Measurements from ENCODE around the gene KCNIP3.

KCNIP3 gene

DNA sequence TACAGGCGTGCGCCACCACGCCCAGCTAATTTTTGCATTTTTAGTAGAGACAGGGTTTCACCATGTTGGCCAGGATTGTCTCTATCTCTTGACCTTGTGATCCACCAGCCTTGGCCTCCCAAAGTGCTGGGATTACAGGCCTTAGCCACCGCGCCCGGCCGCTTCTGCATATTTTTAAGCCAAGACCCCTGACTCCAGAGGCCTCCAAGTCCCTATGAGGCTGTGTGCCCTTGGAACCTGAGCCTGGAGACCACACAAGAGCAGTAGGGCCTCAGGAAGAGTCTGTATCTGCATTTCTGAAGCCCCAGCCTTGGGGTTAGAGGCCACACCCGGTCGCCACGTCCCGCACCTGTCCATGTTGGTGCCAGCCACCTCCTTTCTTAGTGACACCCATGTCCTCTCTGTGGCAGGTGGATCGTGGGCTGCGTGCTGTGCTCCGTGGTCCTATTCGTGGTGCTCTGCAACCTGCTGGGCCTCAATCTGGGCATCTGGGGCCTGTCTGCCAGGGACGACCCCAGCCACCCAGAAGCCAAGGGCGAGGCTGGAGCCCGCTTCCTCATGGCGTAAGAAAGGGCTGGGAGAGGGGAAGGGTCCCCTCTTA, 17.6 kb upstream of the KCNIP3 start:
- TF ChIP-seq, protein P1, sequence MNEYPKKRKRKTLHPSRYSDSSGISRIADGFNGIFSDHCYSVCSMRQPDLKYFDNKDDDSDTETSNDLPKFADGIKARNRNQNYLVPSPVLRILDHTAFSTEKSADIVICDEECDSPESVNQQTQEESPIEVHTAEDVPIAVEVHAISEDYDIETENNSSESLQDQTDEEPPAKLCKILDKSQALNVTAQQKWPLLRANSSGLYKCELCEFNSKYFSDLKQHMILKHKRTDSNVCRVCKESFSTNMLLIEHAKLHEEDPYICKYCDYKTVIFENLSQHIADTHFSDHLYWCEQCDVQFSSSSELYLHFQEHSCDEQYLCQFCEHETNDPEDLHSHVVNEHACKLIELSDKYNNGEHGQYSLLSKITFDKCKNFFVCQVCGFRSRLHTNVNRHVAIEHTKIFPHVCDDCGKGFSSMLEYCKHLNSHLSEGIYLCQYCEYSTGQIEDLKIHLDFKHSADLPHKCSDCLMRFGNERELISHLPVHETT (tag by site-specific recombination; IDR thresholded peaks at IDR 0.05), result no peak
- TF ChIP-seq MEIS1 (CRISPR knock-in tag; IDR thresholded peaks at IDR 0.05; ENCODE audit: borderline replicate concordance), result no peak
- TF ChIP-seq, protein P2, sequence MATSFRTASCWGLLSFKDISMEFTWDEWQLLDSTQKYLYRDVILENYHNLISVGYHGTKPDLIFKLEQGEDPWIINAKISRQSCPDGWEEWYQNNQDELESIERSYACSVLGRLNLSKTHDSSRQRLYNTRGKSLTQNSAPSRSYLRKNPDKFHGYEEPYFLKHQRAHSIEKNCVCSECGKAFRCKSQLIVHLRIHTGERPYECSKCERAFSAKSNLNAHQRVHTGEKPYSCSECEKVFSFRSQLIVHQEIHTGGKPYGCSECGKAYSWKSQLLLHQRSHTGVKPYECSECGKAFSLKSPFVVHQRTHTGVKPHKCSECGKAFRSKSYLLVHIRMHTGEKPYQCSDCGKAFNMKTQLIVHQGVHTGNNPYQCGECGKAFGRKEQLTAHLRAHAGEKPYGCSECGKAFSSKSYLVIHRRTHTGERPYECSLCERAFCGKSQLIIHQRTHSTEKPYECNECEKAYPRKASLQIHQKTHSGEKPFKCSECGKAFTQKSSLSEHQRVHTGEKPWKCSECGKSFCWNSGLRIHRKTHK (tag by site-specific recombination; IDR thresholded peaks at IDR 0.05), result no peak
- TF ChIP-seq ZNF558 (tag by site-specific recombination; IDR thresholded peaks at IDR 0.05), result no peak
- TF ChIP-seq, protein P3, sequence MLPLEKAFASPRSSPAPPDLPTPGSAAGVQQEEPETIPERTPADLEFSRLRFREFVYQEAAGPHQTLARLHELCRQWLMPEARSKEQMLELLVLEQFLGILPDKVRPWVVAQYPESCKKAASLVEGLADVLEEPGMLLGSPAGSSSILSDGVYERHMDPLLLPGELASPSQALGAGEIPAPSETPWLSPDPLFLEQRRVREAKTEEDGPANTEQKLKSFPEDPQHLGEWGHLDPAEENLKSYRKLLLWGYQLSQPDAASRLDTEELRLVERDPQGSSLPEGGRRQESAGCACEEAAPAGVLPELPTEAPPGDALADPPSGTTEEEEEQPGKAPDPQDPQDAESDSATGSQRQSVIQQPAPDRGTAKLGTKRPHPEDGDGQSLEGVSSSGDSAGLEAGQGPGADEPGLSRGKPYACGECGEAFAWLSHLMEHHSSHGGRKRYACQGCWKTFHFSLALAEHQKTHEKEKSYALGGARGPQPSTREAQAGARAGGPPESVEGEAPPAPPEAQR (tag by site-specific recombination; IDR thresholded peaks at IDR 0.05), result no peak
- TF ChIP-seq HOXC10 (CRISPR knock-in tag; IDR thresholded peaks at IDR 0.05), result no peak
- no peak for TF ChIP-seq FEZF1 (tag by site-specific recombination; IDR thresholded peaks at IDR 0.05)
- no peak for TF ChIP-seq ZFP69B (tag by site-specific recombination; IDR thresholded peaks at IDR 0.05)
- no peak for TF ChIP-seq ZNF146 (tag by site-specific recombination; IDR thresholded peaks at IDR 0.05)
- no peak for TF ChIP-seq ZNF223 (tag by site-specific recombination; IDR thresholded peaks at IDR 0.05)
- no peak for TF ChIP-seq GLI4 (tag by site-specific recombination; IDR thresholded peaks at IDR 0.05)
- no peak for TF ChIP-seq ZNF548 (tag by site-specific recombination; IDR thresholded peaks at IDR 0.05)
- TF ChIP-seq, protein P4, sequence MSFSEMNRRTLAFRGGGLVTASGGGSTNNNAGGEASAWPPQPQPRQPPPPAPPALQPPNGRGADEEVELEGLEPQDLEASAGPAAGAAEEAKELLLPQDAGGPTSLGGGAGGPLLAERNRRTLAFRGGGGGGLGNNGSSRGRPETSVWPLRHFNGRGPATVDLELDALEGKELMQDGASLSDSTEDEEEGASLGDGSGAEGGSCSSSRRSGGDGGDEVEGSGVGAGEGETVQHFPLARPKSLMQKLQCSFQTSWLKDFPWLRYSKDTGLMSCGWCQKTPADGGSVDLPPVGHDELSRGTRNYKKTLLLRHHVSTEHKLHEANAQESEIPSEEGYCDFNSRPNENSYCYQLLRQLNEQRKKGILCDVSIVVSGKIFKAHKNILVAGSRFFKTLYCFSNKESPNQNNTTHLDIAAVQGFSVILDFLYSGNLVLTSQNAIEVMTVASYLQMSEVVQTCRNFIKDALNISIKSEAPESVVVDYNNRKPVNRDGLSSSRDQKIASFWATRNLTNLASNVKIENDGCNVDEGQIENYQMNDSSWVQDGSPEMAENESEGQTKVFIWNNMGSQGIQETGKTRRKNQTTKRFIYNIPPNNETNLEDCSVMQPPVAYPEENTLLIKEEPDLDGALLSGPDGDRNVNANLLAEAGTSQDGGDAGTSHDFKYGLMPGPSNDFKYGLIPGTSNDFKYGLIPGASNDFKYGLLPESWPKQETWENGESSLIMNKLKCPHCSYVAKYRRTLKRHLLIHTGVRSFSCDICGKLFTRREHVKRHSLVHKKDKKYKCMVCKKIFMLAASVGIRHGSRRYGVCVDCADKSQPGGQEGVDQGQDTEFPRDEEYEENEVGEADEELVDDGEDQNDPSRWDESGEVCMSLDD (tag by site-specific recombination; IDR thresholded peaks at IDR 0.05), result no peak
- no peaks in the 10 kb centered on the region for H3K9me3 ChIP-seq (ENCODE audit: control insufficient read depth, insufficient read depth, low read depth, low read length)
- H3K27ac ChIP-seq (ENCODE audit: extremely low read depth, low read depth, low read length), result no peak overlapping the region
- ChIA-PET CTCF (no interaction called here), POLR2A (no interaction called here)
- H3K4me1 ChIP-seq (ENCODE audit: control insufficient read depth, insufficient read depth, low read length), result no peaks in the 10 kb centered on the region
- no peaks in the 10 kb centered on the region for H3K36me3 ChIP-seq (ENCODE audit: control insufficient read depth in 2 of 2, insufficient read depth in 1 of 2, low read length in 2 of 2)
- H3K4me3 ChIP-seq (ENCODE audit: low read depth, low read length), result no peak overlapping the region

DNA sequence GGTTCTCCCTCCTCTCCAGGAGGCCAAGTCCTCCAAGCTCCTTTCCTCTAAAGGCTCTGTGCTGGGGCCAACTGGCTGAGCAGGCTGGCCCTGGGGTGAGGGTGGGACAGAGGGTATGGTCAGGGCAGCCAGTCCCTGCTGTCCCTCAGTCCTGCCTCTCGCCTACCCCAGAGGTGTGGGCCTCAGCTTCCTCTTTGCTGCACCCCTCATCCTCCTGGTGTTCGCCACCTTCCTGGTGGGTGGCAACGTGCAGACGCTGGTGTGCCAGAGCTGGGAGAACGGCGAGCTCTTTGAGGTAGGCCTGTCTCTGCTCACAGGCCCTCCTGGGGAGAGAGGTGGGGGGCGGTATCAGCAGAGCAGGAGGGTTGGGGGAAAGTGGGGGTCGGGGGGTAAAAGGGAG, 16.1 kb upstream of the KCNIP3 start:
- no peak overlapping the region for H3K4me3 ChIP-seq (ENCODE audit: low read depth, low read length)
- no peaks in the 10 kb centered on the region for H3K9me3 ChIP-seq (ENCODE audit: control insufficient read depth, insufficient read depth, low read depth, low read length)
- H3K27ac ChIP-seq (ENCODE audit: extremely low read depth, low read depth, low read length), result no peak overlapping the region
- ChIA-PET POLR2A (no interaction called here), CTCF (no interaction called here)
- TF ChIP-seq ZNF529 (tag by site-specific recombination; IDR thresholded peaks at IDR 0.05; ENCODE audit: insufficient replicate concordance), result no peak
- no peaks in the 10 kb centered on the region for H3K4me1 ChIP-seq (ENCODE audit: control insufficient read depth, insufficient read depth, low read length)
- no peaks in the 10 kb centered on the region for H3K36me3 ChIP-seq (ENCODE audit: control insufficient read depth in 2 of 2, insufficient read depth in 1 of 2, low read length in 2 of 2)

DNA sequence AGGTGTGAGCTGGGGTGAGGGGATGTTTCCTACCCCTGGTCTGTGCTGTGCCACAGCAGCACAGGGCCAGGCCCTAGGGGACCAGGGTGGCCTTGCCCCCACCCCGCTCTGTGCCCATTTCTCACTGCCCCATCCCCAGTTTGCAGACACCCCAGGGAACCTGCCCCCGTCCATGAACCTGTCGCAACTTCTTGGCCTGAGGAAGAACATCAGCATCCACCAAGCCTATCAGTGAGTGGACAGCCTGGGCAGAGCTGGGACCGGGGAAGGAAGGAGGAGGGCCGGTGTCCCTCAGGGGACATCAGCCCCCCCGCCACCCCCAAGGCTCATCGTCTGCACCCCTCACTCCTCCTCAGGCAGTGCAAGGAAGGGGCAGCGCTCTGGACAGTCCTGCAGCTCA, 15.4 kb upstream of the KCNIP3 start:
- no peaks in the 10 kb centered on the region for H3K4me1 ChIP-seq (ENCODE audit: control insufficient read depth, insufficient read depth, low read length)
- H3K27ac ChIP-seq (ENCODE audit: extremely low read depth, low read depth, low read length), result no peak overlapping the region
- POLR2A ChIA-PET, result no interaction called here
- CTCF ChIA-PET, result no interaction called here
- no peaks in the 10 kb centered on the region for H3K36me3 ChIP-seq (ENCODE audit: control insufficient read depth in 2 of 2, insufficient read depth in 1 of 2, low read length in 2 of 2)
- no peak overlapping the region for H3K4me3 ChIP-seq (ENCODE audit: low read depth, low read length)
- H3K9me3 ChIP-seq (ENCODE audit: control insufficient read depth, insufficient read depth, low read depth, low read length), result no peaks in the 10 kb centered on the region
- TF ChIP-seq GLI2 (tag by site-specific recombination; IDR thresholded peaks at IDR 0.05; ENCODE audit: borderline replicate concordance, low read depth) (no peak), WT1 (tag by site-specific recombination; IDR thresholded peaks at IDR 0.05) (no peak), ZNF530 (tag by site-specific recombination; IDR thresholded peaks at IDR 0.05; ENCODE audit: low read depth) (no peak), EGR2 (tag by site-specific recombination; IDR thresholded peaks at IDR 0.05; ENCODE audit: low read depth) (no peak), HOXD13 (CRISPR knock-in tag; IDR thresholded peaks at IDR 0.05; ENCODE audit: borderline replicate concordance) (no peak), ZNF266 (tag by site-specific recombination; IDR thresholded peaks at IDR 0.05; ENCODE audit: low read depth) (no peak), ZNF239 (tag by site-specific recombination; IDR thresholded peaks at IDR 0.05) (no peak), ZNF514 (tag by site-specific recombination; IDR thresholded peaks at IDR 0.05) (no peak), HOXA7 (CRISPR knock-in tag; IDR thresholded peaks at IDR 0.05; ENCODE audit: borderline replicate concordance) (no peak), ZNF670 (tag by site-specific recombination; IDR thresholded peaks at IDR 0.05; ENCODE audit: low read depth) (no peak), GLIS1 (tag by site-specific recombination; IDR thresholded peaks at IDR 0.05) (no peak)
- TF ChIP-seq, protein P5, sequence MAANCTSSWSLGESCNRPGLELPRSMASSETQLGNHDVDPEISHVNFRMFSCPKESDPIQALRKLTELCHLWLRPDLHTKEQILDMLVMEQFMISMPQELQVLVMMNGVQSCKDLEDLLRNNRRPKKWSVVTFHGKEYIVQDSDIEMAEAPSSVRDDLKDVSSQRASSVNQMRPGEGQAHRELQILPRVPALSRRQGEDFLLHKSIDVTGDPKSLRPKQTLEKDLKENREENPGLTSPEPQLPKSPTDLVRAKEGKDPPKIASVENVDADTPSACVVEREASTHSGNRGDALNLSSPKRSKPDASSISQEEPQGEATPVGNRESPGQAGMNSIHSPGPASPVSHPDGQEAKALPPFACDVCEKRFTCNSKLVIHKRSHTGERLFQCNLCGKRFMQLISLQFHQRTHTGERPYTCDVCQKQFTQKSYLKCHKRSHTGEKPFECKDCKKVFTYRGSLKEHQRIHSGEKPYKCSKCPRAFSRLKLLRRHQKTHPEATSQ (tag by site-specific recombination; IDR thresholded peaks at IDR 0.05), result no peak
